ENCODE measurements around the gene TMEM165. TPM values are rescaled to one million over a fixed set of nuclear protein-coding genes. Genes with fewer than 3 reads are reported as not detected.

Gene TMEM165, protein sequence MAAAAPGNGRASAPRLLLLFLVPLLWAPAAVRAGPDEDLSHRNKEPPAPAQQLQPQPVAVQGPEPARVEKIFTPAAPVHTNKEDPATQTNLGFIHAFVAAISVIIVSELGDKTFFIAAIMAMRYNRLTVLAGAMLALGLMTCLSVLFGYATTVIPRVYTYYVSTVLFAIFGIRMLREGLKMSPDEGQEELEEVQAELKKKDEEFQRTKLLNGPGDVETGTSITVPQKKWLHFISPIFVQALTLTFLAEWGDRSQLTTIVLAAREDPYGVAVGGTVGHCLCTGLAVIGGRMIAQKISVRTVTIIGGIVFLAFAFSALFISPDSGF
- total RNA-seq (98.9 and 108 TPM in 2 replicates), polyA plus RNA-seq (103 and 183 TPM in 2 replicates), polyA minus RNA-seq (ENCODE audit: low replicate concordance) (137 and 166 TPM in 2 replicates)
- 71.1 and 102 TPM in 2 replicates for polyA plus RNA-seq (2012)

DNA sequence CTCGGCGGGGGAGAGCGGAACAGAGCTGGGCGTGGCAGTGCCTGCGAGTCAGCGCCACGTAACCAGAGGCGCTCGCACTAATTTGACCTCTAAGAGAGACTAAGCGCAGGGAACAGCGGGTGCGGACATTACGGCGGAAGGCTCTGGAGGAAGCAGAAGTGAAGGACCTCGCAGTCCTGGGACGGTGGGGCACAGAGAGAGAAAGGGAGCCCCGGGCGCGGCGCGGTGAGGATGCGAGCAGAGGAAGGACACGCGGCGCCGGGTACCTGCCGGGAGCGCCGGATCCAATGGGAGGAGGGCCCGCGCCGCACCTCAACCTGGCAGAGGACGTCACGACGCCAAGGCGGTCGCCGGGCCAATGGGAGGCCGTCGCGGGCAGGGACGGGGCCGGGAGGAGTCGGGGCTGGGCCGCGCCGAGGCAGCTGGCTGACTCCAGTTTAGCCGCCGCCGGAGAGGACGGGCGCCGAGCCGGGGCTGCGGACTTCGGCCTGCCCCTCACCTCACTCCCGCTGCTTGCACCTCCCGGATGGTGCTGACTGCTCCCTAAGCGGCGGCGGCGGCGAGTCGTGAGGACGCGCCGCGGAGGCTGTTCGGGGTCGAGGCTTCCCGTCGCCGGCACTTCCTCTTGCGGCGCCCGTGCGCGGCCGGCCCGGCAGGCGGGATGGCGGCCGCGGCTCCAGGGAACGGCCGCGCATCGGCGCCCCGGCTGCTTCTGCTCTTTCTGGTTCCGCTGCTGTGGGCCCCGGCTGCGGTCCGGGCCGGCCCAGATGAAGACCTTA is at the start of gene TMEM165:
TSS of gene TMEM165 (plus strand) at position 429 of the 779 bp plus-strand sequence. CDS start at position 662, 233 bp downstream.
- H3K4me2 ChIP-seq (ENCODE audit: extremely low read depth, insufficient read depth, low read length): peak within 1 kb of the TSS; percentile 89

DNA sequence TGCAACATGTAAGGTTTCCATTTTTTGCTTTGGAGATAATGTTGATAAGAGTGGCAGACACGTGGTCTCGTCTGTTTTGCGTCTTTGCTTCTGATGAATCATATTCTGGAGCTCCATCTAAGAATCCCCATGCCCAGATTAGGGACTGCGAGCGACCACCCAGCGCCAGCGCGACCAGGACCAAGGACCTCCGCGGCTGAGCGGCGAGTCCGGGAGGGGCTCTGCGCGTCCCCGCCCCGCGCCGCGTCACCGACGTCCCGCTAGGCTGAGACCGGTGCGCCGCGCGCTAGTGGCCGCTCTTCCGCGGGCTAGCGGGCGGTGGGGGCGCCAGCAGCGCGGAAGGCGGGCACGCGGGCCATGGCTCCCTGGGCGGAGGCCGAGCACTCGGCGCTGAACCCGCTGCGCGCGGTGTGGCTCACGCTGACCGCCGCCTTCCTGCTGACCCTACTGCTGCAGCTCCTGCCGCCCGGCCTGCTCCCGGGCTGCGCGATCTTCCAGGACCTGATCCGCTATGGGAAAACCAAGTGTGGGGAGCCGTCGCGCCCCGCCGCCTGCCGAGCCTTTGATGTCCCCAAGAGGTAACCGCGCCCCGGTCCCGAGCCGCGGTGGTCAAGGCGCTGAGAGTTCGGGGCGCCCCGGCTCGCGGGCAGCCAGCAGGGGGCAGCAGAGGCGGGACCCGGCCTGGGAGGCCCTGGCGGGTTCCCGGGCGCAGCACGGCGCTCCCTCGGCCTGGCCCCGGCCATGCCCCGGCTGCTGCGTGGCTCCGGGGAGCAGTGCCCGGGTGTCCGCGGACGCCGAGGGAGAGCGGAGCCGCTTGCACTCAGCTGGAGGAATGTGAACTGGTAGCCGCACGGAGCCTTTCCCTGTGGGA is 49.5 kb upstream of the TMEM165 start, which contains the start of gene SRD5A3:
TSS of gene SRD5A3 (plus strand) at position 263 of the 871 bp plus-strand sequence. CDS start at position 358, 95 bp downstream.
- H3K27me3 ChIP-seq (ENCODE audit: control insufficient read depth, insufficient read depth, low read length): no peaks in the 10 kb centered on the region
- no peaks in the 10 kb centered on the region for H3K36me3 ChIP-seq (ENCODE audit: control insufficient read depth, insufficient read depth, low read length)
- TF ChIP-seq, protein P1, sequence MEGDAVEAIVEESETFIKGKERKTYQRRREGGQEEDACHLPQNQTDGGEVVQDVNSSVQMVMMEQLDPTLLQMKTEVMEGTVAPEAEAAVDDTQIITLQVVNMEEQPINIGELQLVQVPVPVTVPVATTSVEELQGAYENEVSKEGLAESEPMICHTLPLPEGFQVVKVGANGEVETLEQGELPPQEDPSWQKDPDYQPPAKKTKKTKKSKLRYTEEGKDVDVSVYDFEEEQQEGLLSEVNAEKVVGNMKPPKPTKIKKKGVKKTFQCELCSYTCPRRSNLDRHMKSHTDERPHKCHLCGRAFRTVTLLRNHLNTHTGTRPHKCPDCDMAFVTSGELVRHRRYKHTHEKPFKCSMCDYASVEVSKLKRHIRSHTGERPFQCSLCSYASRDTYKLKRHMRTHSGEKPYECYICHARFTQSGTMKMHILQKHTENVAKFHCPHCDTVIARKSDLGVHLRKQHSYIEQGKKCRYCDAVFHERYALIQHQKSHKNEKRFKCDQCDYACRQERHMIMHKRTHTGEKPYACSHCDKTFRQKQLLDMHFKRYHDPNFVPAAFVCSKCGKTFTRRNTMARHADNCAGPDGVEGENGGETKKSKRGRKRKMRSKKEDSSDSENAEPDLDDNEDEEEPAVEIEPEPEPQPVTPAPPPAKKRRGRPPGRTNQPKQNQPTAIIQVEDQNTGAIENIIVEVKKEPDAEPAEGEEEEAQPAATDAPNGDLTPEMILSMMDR (conservative IDR thresholded peaks at IDR 0.05 in 1 of 2, IDR thresholded peaks at IDR 0.05 in 1 of 2; ENCODE audit: low read depth in 1 of 2, low read length in 2 of 2): peak; percentile 48 to 76
- TF ChIP-seq EZH2 (IDR thresholded peaks at IDR 0.05; ENCODE audit: low read length, missing control alignments): no peak
- H4K20me1 ChIP-seq (ENCODE audit: control insufficient read depth, extremely low read depth, insufficient read depth, low read length): no peaks in the 10 kb centered on the region
- peak within 1 kb of the TSS; percentile 83 for H3K27ac ChIP-seq (ENCODE audit: insufficient read depth, low read length)
- peak within 1 kb of the TSS; percentile 91 for H3K4me2 ChIP-seq (ENCODE audit: extremely low read depth, insufficient read depth, low read length)
- H2AFZ ChIP-seq (ENCODE audit: low read length): peak within 1 kb of the TSS; percentile 95
- peak within 1 kb of the TSS; percentile 78 for H3K9ac ChIP-seq (ENCODE audit: insufficient read depth, low read length)
- H3K4me3 ChIP-seq (replicated peaks in 1 of 4; ENCODE audit: control extremely low read depth in 1 of 4, insufficient read depth in 1 of 4, low read depth in 3 of 4, low read length in 4 of 4): peak within 1 kb of the TSS; percentile 51 to 80 (median 61)
- peaks cover 3% of the 10 kb centered on the region for H3K4me1 ChIP-seq (ENCODE audit: control insufficient read depth, extremely low read depth, insufficient read depth, low read length)
- peak; percentile 79 for DNase-seq (ENCODE audit: low read depth in 2 of 2)
- H3K9me3 ChIP-seq (ENCODE audit: control insufficient read depth, insufficient read depth, low read depth, low read length): no peaks in the 10 kb centered on the region
- no peaks in the 10 kb centered on the region for H3K79me2 ChIP-seq (ENCODE audit: control insufficient read depth, insufficient read depth, low read length)

More for the DNA sequence above, at the start of gene TMEM165:
- Histone ChIP-seq H2AFZ (ENCODE audit: low read length) (peak within 1 kb of the TSS; percentile 28), H3K79me2 (ENCODE audit: control insufficient read depth, insufficient read depth, low read length) (peaks cover 47% of the 10 kb centered on the region), H3K4me1 (ENCODE audit: control insufficient read depth, extremely low read depth, insufficient read depth, low read length) (peaks cover 8% of the 10 kb centered on the region), H3K4me3 (replicated peaks in 1 of 4; ENCODE audit: control extremely low read depth in 1 of 4, insufficient read depth in 1 of 4, low read depth in 3 of 4, low read length in 4 of 4) (peak within 1 kb of the TSS; percentile 60 to 98 (median 90)), H4K20me1 (ENCODE audit: control insufficient read depth, extremely low read depth, insufficient read depth, low read length) (peaks cover 2% of the 10 kb centered on the region), H3K27ac (ENCODE audit: insufficient read depth, low read length) (peak within 1 kb of the TSS; percentile 96), H3K9ac (ENCODE audit: insufficient read depth, low read length) (peak within 1 kb of the TSS; percentile 98), H3K36me3 (ENCODE audit: control insufficient read depth, insufficient read depth, low read length) (peaks cover 6% of the 10 kb centered on the region), H3K27me3 (ENCODE audit: control insufficient read depth, insufficient read depth, low read length) (no peaks in the 10 kb centered on the region), H3K9me3 (ENCODE audit: control insufficient read depth, insufficient read depth, low read depth, low read length) (no peaks in the 10 kb centered on the region)
- DNase-seq (ENCODE audit: low read depth in 2 of 2): peak; percentile 85 to 89
- TF ChIP-seq, protein P1 (conservative IDR thresholded peaks at IDR 0.05 in 1 of 2, IDR thresholded peaks at IDR 0.05 in 1 of 2; ENCODE audit: low read depth in 1 of 2, low read length in 2 of 2): no peak
- no peak for TF ChIP-seq EZH2 (IDR thresholded peaks at IDR 0.05; ENCODE audit: low read length, missing control alignments)

All from fibroblast of lung (primary cell).